A549 (cell line): ENCODE data around the gene RPH3AL. TPM values are rescaled to one million over a fixed set of nuclear protein-coding genes. Genes with fewer than 3 reads are reported as not detected.

Source experiments
- ATAC-seq, 2 experiments: fragments of 200-7000 bp in 1 of 2; fragments of >200 bp in 1 of 2; cut with Nextera tagmentation in 1 of 2; cut with Tn5 transposase in 1 of 2; 3 replicates each; pipeline versions ENCODE4 v1.8.0 to v1.9.1; 2018 to 2020; ENCODE audit warnings: mild to moderate bottlenecking in 1 of 2, moderate library complexity in 1 of 2
- CTCF ChIA-PET: fragments of 300-600 bp; sonication (Branson Sonifier 250); formaldehyde crosslinking; extraction: SDS; loops from one replicate; lab custom pipeline; 2021; ENCODE audit warnings: antibody characterized with exemption, inconsistent platforms; lab: Yijun Ruan, JAX
- POLR2A ChIA-PET: fragments of 350-600 bp; formaldehyde crosslinking; extraction: SDS; loops from one replicate; lab custom pipeline; 2021; ENCODE audit warnings: antibody characterized with exemption, inconsistent platforms; lab: Yijun Ruan, JAX
- DNase-seq, 2 experiments: peaks; one replicate each; pipeline versions ENCODE4 v3.0.0 to v3.0.0-alpha.2; 2011 to 2016; ENCODE audit warnings: low read depth in 1 of 2, low spot score in 1 of 2
- FAIRE-seq: peaks from 2 replicates; lab custom pipeline; 2011; peaks lifted over from hg19 to GRCh38; lab: Jason Lieb, UNC
- H3K27ac ChIP-seq, 2 experiments: fragments of >200 bp; sonication (Bioruptor Twin); formaldehyde crosslinking; 3 replicates each; pipeline ENCODE4 v1.5.1; 2016 to 2017
- H3K4me1 ChIP-seq: fragments of >200 bp; sonication (Bioruptor Twin); formaldehyde crosslinking; 3 replicates; pipeline ENCODE4 v1.6.1; 2016
- H3K4me2 ChIP-seq: fragments of >200 bp; sonication (Bioruptor Twin); formaldehyde crosslinking; 3 replicates; pipeline ENCODE4 v1.6.1; 2016
- H3K4me3 ChIP-seq: fragments of >200 bp; sonication (Bioruptor Twin); formaldehyde crosslinking; 3 replicates; pipeline ENCODE4 v1.5.1; 2016
- H3K9me3 ChIP-seq: fragments of >200 bp; sonication (Bioruptor Twin); formaldehyde crosslinking; 3 replicates; pipeline ENCODE4 v1.6.1; 2016
- CBX8 ChIP-seq: fragments of 200-600 bp; sonication (generic); IDR thresholded peaks from 2 replicates; pipeline ENCODE4 v1.6.1; 2016
- CHD4 ChIP-seq: fragments of 200-600 bp; sonication (generic); IDR thresholded peaks from 2 replicates; pipeline ENCODE4 v1.6.1; 2016; ENCODE audit warnings: antibody characterized with exemption, mild to moderate bottlenecking, borderline replicate concordance
- E2F6 ChIP-seq: IDR thresholded peaks from 2 replicates; pipeline ENCODE4 v1.6.1; 2012; ENCODE audit warnings: low read depth, borderline replicate concordance
- ESRRA ChIP-seq: fragments of 150-350 bp; IDR thresholded peaks from 2 replicates; pipeline ENCODE4 v1.6.1; 2014; ENCODE audit warnings: mild to moderate bottlenecking, low read length, borderline replicate concordance
- HES2 ChIP-seq: fragments of >200 bp; sonication (Bioruptor Twin); formaldehyde crosslinking; IDR thresholded peaks from 2 replicates; pipeline ENCODE4 v1.6.1; 2016
- HOXA7 ChIP-seq: fragments of 250-450 bp; sonication (Bioruptor Pico); IDR thresholded peaks from 2 replicates; pipeline ENCODE4 v1.5.0; 2020; ENCODE audit warnings: mild to moderate bottlenecking, moderate library complexity
- HOXB5 ChIP-seq: fragments of 250-450 bp; sonication (Bioruptor Pico); IDR thresholded peaks from 2 replicates; pipeline ENCODE4 v1.5.0; 2020; ENCODE audit warnings: mild to moderate bottlenecking, moderate library complexity
- JUN ChIP-seq, 2 experiments: fragments of >200 bp; sonication (Bioruptor Twin); formaldehyde crosslinking; IDR thresholded peaks; 2 replicates in 1 of 2; 3 replicates in 1 of 2; pipeline ENCODE4 v1.6.1; 2016 to 2017
- KDM1A ChIP-seq: fragments of 200-600 bp; sonication (generic); IDR thresholded peaks from 2 replicates; pipeline ENCODE4 v1.6.1; 2016; ENCODE audit warnings: low read depth, mild to moderate bottlenecking
- MAFK ChIP-seq: fragments of 450-650 bp; IDR thresholded peaks from 2 replicates; pipeline ENCODE4 v1.6.1; 2014; ENCODE audit not compliant: partially characterized antibody
- MAX ChIP-seq: IDR thresholded peaks from 2 replicates; pipeline ENCODE4 v1.6.1; 2012
- MYC ChIP-seq: IDR thresholded peaks from 2 replicates; pipeline ENCODE4 v1.6.1; 2012; ENCODE audit warnings: mild to moderate bottlenecking, inconsistent platforms, low read length, improper control_type of control experiment, borderline replicate concordance
- NPAS2 ChIP-seq: fragments of 250-450 bp; sonication (Bioruptor Pico); IDR thresholded peaks from 2 replicates; pipeline ENCODE4 v1.8.0; 2022; ENCODE audit warnings: mild to moderate bottlenecking, moderate library complexity, borderline replicate concordance
- PHF8 ChIP-seq: fragments of 200-600 bp; sonication (generic); IDR thresholded peaks from 2 replicates; pipeline ENCODE4 v1.6.1; 2016; ENCODE audit warnings: low read depth, mild to moderate bottlenecking, antibody characterized with exemption, moderate library complexity, borderline replicate concordance
- RARB ChIP-seq: fragments of 250-450 bp; sonication (Bioruptor Pico); IDR thresholded peaks from 2 replicates; pipeline ENCODE4 v1.8.0; 2021; ENCODE audit warnings: mild to moderate bottlenecking, moderate library complexity
- REST ChIP-seq: fragments of 200-600 bp; sonication (generic); IDR thresholded peaks from 2 replicates; pipeline ENCODE4 v1.6.1; 2016; ENCODE audit warnings: antibody characterized with exemption, mild to moderate bottlenecking, moderate library complexity
- RNF2 ChIP-seq: fragments of 200-600 bp; sonication (generic); IDR thresholded peaks from 2 replicates; pipeline ENCODE4 v1.6.1; 2016; ENCODE audit warnings: low read depth, mild to moderate bottlenecking, antibody characterized with exemption, moderate library complexity, borderline replicate concordance
- SMC3 ChIP-seq: fragments of >200 bp; sonication (Bioruptor Twin); formaldehyde crosslinking; IDR thresholded peaks from 3 replicates; pipeline ENCODE4 v1.6.1; 2018; ENCODE audit warnings: inconsistent platforms
- TP53 ChIP-seq: fragments of 250-450 bp; sonication (Bioruptor Pico); IDR thresholded peaks from 2 replicates; pipeline ENCODE4 v1.5.0; 2021; ENCODE audit warnings: mild to moderate bottlenecking, moderate library complexity
- ZNF302 ChIP-seq: fragments of 250-450 bp; sonication (Bioruptor Pico); IDR thresholded peaks from 2 replicates; pipeline ENCODE4 v1.9.0; 2021; ENCODE audit warnings: inconsistent platforms, mild to moderate bottlenecking, moderate library complexity
- ZSCAN20 ChIP-seq: fragments of 250-450 bp; sonication (Bioruptor Pico); IDR thresholded peaks from 2 replicates; pipeline ENCODE4 v1.8.0; 2022; ENCODE audit warnings: mild to moderate bottlenecking, moderate library complexity
- WGBS: methylation state at CpG from one replicate; pipeline ENCODE4 v1.1.6; 2017; ENCODE audit errors: missing lambda C conversion rate; 5-methylcytosine and 5-hydroxymethylcytosine counted together
- polyA plus RNA-seq, 4 experiments: library from polyadenylated mRNA; depleted of rRNA in 3 of 4; stranded (reverse); fragments of >200 nt; fragmentation: RNase III in 1 of 4; extraction: RNeasy Plus Mini Kit Qiagen cat#74134 plus additional on column Dnase treatment in 1 of 4; gene quantifications; 2 replicates in 3 of 4; 3 replicates in 1 of 4; pipeline ENCODE4 v1.2.3, GENCODE V29; 2011 to 2017

The RPH3AL gene
- polyA plus RNA-seq, 2 of the 4 experiments (the other 2 are of a cell fraction): 23.3 to 31.1 TPM

GRCh38 chr17:197352-197751 is 155.3 kb downstream of the RPH3AL start:
- WGBS: 61% methylated on average over 2 of the region's 2 CpGs
- ChIA-PET POLR2A (interaction anchor here (0.5 kb wide), 1 partner anchor 10 kb away, joined by 11 read pairs; no protein-coding TSS in a partner anchor), CTCF (interaction anchor here (1.0 to 3.1 kb wide), 5 partner anchors 12 to 771 kb away, joined by 3 to 12 read pairs (median 4); no protein-coding TSS in a partner anchor)
- Histone ChIP-seq H3K4me3 (no peak overlapping the region), H3K27ac (no peak overlapping the region), H3K4me2 (no peak overlapping the region), H3K9me3 (no peaks in the 10 kb centered on the region), H3K4me1 (no peaks in the 10 kb centered on the region)
- ATAC-seq: no peak
- TF ChIP-seq MAX: no peak
- TF ChIP-seq ZSCAN20 (CRISPR knock-in tag): no peak
- no peak for TF ChIP-seq NPAS2 (CRISPR knock-in tag)
- TF ChIP-seq TP53 (CRISPR knock-in tag): no peak
- no peak for TF ChIP-seq PHF8
- peak; percentile 39 for FAIRE-seq
- DNase-seq: no peak

- ATAC-seq (no peak), DNase-seq (no peak), FAIRE-seq (no peak)
- ChIA-PET CTCF (interaction anchor here (2.2 to 3.1 kb wide), 2 partner anchors 12 to 13 kb away, joined by 7 to 12 read pairs; no protein-coding TSS in a partner anchor), POLR2A (no interaction called here)
- H3K4me2 ChIP-seq: no peak overlapping the region
- no peaks in the 10 kb centered on the region for H3K9me3 ChIP-seq
- TF ChIP-seq JUN (IDR thresholded peaks at IDR 0.05): no peak
- TF ChIP-seq RARB (CRISPR knock-in tag): no peak
- TF ChIP-seq MYC: no peak
- TF ChIP-seq CHD4: no peak
- TF ChIP-seq ZNF302 (CRISPR knock-in tag): no peak
- no peak for TF ChIP-seq RNF2
- no peak for TF ChIP-seq ESRRA
- TF ChIP-seq KDM1A: no peak
- no peak overlapping the region for H3K4me3 ChIP-seq
- no peak overlapping the region for H3K27ac ChIP-seq
- WGBS: 78% methylated on average over 16 of the region's 16 CpGs
- peaks cover 4% of the 10 kb centered on the region; the same call in 1 of the 3 replicates for H3K4me1 ChIP-seq
Measured at GRCh38 chr17:194828-195602, 157.6 kb downstream of the RPH3AL start.

- Histone ChIP-seq H3K4me3 (no peak overlapping the region), H3K4me2 (no peak overlapping the region), H3K9me3 (no peaks in the 10 kb centered on the region), H3K4me1 (peaks cover 4% of the 10 kb centered on the region; the same call in 1 of the 3 replicates), H3K27ac (no peak overlapping the region)
- POLR2A ChIA-PET: no interaction called here
- CTCF ChIA-PET: interaction anchor here (0.8 kb wide), 1 partner anchor 12 kb away, joined by 3 read pairs; no protein-coding TSS in a partner anchor
- ATAC-seq (peak in 1 of 2 experiments; percentile 32; a peak in 3 of 6 replicates), FAIRE-seq (no peak), DNase-seq (no peak)
- TF ChIP-seq HOXA7 (CRISPR knock-in tag) (no peak), SMC3 (no peak), HES2 (no peak), REST (no peak), E2F6 (no peak), MAFK (no peak), HOXB5 (CRISPR knock-in tag) (no peak), CBX8 (no peak)
- WGBS: 75% methylated on average over 31 of the region's 31 CpGs
Measured at GRCh38 chr17:193841-194806, 158.5 kb downstream of the RPH3AL start.
